ENCODE data around the gene PANX2.

- TF ChIP-seq CTCF (IDR thresholded peaks at IDR 0.05 in 2 of 3, conservative IDR thresholded peaks at IDR 0.05 in 1 of 3; ENCODE audit: insufficient read depth in 2 of 3, low read depth in 1 of 3, low read length in 3 of 3), result no peak
- TF ChIP-seq HNRNPLL (IDR thresholded peaks at IDR 0.05; ENCODE audit: low read depth, low read length, poor library complexity, severe bottlenecking), result no peak
- TF ChIP-seq MYC (IDR thresholded peaks at IDR 0.05; ENCODE audit: low read depth, low read length), result no peak
- TF ChIP-seq MYC (CRISPR knock-in tag; IDR thresholded peaks at IDR 0.05; ENCODE audit: borderline replicate concordance, low read depth), result no peak
- TF ChIP-seq ETV6 (IDR thresholded peaks at IDR 0.05; ENCODE audit: borderline replicate concordance in 1 of 2, low read depth in 2 of 2, low read length in 1 of 2), result no peak
- no peak for TF ChIP-seq ETV6 (CRISPR knock-in tag; IDR thresholded peaks at IDR 0.05; ENCODE audit: borderline replicate concordance)
- no peak for TF ChIP-seq MEF2A (IDR thresholded peaks at IDR 0.05; ENCODE audit: control insufficient read depth, low read depth, low read length)
- TF ChIP-seq, protein P1, sequence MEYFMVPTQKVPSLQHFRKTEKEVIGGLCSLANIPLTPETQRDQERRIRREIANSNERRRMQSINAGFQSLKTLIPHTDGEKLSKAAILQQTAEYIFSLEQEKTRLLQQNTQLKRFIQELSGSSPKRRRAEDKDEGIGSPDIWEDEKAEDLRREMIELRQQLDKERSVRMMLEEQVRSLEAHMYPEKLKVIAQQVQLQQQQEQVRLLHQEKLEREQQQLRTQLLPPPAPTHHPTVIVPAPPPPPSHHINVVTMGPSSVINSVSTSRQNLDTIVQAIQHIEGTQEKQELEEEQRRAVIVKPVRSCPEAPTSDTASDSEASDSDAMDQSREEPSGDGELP (CRISPR knock-in tag; IDR thresholded peaks at IDR 0.05; ENCODE audit: borderline replicate concordance), result no peak
- no peak for TF ChIP-seq PURB (CRISPR knock-in tag; IDR thresholded peaks at IDR 0.05; ENCODE audit: low read depth)
- TF ChIP-seq, protein P2, sequence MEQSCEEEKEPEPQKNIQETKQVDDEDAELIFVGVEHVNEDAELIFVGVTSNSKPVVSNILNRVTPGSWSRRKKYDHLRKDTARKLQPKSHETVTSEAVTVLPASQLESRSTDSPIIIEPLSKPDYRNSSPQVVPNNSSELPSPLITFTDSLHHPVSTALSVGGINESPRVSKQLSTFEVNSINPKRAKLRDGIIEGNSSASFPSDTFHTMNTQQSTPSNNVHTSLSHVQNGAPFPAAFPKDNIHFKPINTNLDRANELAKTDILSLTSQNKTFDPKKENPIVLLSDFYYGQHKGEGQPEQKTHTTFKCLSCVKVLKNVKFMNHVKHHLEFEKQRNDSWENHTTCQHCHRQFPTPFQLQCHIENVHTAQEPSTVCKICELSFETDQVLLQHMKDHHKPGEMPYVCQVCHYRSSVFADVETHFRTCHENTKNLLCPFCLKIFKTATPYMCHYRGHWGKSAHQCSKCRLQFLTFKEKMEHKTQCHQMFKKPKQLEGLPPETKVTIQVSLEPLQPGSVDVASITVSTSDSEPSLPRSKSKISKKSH (CRISPR knock-in tag; IDR thresholded peaks at IDR 0.05), result no peak
- TF ChIP-seq, protein P3, sequence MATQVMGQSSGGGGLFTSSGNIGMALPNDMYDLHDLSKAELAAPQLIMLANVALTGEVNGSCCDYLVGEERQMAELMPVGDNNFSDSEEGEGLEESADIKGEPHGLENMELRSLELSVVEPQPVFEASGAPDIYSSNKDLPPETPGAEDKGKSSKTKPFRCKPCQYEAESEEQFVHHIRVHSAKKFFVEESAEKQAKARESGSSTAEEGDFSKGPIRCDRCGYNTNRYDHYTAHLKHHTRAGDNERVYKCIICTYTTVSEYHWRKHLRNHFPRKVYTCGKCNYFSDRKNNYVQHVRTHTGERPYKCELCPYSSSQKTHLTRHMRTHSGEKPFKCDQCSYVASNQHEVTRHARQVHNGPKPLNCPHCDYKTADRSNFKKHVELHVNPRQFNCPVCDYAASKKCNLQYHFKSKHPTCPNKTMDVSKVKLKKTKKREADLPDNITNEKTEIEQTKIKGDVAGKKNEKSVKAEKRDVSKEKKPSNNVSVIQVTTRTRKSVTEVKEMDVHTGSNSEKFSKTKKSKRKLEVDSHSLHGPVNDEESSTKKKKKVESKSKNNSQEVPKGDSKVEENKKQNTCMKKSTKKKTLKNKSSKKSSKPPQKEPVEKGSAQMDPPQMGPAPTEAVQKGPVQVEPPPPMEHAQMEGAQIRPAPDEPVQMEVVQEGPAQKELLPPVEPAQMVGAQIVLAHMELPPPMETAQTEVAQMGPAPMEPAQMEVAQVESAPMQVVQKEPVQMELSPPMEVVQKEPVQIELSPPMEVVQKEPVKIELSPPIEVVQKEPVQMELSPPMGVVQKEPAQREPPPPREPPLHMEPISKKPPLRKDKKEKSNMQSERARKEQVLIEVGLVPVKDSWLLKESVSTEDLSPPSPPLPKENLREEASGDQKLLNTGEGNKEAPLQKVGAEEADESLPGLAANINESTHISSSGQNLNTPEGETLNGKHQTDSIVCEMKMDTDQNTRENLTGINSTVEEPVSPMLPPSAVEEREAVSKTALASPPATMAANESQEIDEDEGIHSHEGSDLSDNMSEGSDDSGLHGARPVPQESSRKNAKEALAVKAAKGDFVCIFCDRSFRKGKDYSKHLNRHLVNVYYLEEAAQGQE (IDR thresholded peaks at IDR 0.05; ENCODE audit: borderline replicate concordance), result no peak
- TF ChIP-seq, protein P3 (CRISPR knock-in tag; IDR thresholded peaks at IDR 0.05; ENCODE audit: low read depth), result no peak
Measured at GRCh38 chr22:50148166-50148500, 22.4 kb upstream of the PANX2 start.
